Stimulated activated CD4-positive, alpha-beta T cell treated with anti-CD3 and anti-CD28 coated beads, Interleukin-15, amount 100 ng/mL, for 48 hours (primary cell): ENCODE results near the gene SLC26A11.
"Not testable (repeated sequence)": the region's sequence is repeated elsewhere in the genome, so short reads cannot be mapped to it uniquely, and the experiment has no call there.

Experiments
- DNase-seq, 2 donors: peaks; one replicate each; pipeline ENCODE4 v3.0.0-alpha.2; 2020; ENCODE audit warnings: low read depth in 2 of 2

The SLC26A11 gene

GRCh38 chr17:80195671-80196529, 24.3 kb upstream of the SLC26A11 start:
- DNase-seq: peak in 1 of 2 donors; percentile 22

- no peak for DNase-seq
Observed at GRCh38 chr17:80196652-80197051, 23.6 kb upstream of the SLC26A11 start.

GRCh38 chr17:80198144-80198661, 22.0 kb upstream of the SLC26A11 start:
- DNase-seq: no peak

DNA sequence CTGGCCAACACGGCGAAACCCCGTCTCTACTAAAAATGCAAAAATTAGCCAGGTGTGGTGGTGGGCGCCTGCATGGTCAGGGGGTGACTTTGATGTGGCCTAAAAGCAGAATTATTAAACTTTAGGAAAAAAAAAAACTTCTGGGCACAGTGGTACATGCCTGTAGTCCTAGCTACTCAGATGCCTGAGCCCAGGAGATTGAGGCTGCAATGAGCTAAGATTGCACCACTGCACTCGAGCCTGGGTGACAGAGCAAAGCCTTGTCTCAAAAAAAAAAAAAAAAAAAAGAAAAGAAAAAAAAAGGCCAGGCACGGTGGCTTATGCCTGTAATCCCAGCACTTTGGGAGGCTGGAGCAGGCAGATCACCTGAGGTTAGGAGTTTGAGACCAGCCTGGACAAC, 20.9 kb upstream of the SLC26A11 start:
- not testable (repeated sequence) for DNase-seq

GRCh38 chr17:80201446-80201845, 18.8 kb upstream of the SLC26A11 start:
- DNase-seq: no peak

DNA sequence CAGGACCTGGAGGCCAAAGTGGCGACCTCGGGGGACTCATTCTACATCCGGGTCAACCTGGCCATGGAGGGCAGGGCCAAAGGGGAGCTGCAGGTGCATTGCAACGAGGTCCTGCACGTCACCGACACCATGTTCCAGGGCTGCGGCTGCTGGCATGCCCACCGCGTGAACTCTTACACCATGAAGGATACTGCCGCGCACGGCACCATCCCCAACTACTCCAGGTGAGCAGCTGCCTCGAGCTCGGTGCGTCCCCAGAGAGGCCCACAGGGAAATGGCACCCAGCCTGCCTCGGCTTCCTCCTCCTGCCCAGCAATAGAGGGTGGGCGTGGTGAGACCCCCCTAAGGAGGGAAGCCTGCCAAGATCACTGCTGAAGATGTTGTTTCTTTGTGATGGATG, 18.0 kb upstream of the SLC26A11 start:
- no peak for DNase-seq

DNA sequence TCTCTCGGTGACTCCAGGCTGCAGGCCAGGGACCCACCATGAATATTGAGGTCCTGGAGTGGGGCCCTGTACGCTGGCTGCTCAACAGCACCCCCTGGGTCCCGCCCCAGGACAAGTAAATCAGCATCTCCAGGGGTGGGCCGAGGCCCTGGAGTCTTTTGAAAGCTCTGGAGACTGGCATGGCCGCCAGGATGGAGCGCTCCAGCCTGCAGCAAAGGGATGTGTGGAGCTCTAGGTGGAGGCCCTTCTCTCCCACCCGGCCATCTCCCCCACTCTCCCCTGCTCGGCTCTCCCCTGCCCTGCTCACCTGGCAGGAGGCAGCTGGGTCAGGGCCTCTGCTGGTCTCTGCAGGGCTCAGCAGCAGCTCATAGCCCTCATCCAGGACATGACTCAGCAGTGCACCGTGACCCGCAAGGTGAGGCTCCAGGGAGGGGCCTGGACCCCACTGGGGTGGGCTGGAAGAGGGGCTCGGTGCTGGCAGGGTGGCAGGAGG, 16.7 kb upstream of the SLC26A11 start:
- no peak for DNase-seq

GRCh38 chr17:80204626-80205468, 15.4 kb upstream of the SLC26A11 start:
- no peak for DNase-seq

- no peak for DNase-seq
Observed at GRCh38 chr17:80205811-80206210, 14.4 kb upstream of the SLC26A11 start.

DNA sequence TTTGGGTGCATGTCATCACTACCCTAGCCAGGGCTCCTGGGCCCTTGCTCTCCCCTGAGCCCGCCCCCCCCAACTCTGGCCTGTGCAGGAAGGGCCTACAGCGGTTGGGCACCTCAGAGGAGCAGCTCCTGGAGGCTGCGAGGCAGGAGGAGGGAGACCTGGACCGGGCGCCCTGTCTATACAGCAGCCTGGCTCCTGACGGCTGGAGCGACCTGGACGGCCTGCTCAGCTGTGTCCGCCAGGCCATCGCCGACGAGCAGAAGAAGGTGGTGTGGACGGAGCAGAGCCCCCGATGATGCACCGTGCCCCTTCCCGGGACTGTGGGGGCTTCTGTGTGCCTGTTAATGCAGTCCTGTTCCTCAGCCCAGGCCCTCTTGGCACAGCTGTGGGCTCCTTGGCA, 12.2 kb upstream of the SLC26A11 start:
- DNase-seq: no peak

GRCh38 chr17:80209765-80210164, 10.5 kb upstream of the SLC26A11 start:
- no peak for DNase-seq

DNA sequence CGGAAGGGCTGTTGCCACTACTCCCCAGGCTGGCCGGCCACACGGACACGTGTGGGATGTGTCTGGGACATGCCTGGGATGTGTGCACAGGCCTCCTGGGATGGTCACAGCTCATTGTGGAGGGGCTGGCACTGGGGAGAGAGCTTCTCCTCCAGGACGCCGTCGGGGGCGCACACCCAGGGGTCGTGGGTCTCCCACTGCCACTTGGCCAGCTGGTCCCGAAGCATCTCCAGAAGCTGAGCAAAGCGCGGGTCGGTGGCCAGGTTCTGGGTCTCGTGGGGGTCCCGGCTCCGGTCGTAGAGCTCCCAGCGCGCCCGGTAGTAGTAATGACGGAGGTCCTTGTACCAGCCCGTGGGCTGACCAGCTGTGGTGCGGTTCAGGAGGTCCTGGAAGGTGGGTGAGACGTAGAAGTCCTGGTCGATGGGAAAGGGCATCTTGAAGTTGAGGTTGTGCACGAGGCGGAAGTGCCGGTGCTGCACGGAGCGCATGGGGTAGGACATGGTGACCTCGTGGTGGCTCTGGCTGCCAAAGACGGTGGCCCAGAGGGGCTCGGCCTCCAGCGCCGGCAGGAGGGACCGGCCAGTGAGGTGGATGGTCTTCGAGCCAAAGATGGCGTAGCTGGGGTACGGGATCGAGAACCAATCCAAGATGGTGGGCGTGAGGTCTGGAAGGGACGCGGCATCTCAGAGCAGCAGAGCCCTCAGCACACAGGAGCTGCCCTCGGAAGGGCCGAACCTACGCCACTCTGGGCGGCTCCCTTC, 9.7 kb upstream of the SLC26A11 start:
- DNase-seq: no peak

DNA sequence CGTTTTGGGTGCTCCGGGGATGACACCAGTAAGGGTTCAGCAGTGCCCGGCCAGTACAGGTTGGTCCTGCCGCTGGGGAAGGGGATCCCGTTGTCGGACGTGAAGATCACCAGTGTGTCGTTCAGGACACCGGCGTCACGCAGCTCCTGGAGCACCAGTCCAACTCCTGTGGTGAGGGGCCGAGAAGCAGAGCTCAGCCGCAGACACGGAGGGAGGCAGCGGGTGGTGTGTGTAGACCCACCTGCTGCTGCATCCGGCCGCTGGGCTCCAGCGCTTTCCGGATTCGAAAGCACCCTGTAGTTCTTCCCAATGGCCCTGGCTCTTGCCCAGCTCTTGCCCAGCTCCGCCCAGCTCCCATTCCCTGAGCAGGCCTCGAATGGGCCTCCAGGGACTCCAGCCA, 8.1 kb upstream of the SLC26A11 start:
- no peak for DNase-seq

- DNase-seq: no peak
Observed at GRCh38 chr17:80212511-80212910, 7.7 kb upstream of the SLC26A11 start.

DNA sequence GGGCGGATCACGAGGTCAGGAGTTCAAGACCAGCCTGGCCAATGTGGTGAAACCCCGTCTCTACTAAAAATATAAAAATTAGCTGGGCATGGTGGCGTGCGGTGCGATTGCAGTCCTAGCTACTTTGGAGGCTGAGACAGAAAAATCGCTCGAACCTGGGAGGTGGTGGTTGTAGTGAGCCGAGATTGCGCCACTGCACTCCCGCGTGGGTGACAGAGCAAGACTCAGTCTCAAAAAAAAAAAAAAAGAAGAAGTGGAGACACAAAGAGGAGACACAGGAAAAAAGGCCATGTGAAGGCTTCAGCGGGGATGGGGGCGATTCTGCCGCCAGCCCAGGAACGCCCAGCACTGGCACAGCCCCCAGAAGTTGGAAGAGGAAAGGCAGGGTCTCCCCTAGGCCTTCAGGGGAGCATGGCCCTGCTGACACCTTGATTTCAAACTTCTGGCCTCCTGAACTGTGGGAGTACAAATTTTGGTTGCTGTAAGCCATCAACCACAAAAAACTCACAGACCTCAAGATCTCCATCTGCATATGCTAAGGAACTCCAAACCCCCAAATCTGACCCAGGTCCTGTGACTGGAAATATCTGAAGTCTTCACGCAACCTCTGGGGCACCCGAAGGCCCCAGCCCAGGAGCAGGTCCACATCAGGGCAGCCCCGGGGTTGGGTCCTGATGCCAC, 7.1 kb upstream of the SLC26A11 start:
- no peak for DNase-seq

DNA sequence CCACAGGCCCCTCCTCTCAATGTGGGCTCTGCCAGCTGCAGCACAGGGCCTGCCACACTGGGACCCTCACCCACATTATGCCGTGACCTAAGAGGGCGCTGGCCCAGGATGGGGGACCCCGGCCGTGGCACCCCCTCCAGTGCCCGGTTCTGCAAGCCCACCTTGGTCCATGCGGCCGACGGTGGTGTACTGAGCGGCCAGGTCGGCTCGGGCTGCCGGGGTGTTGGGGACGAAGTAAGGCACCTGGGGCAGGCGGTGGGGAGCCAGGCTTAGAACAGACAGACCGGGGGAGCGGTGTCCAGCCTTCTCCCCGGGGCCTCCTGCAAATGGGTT, 6.6 kb upstream of the SLC26A11 start:
- DNase-seq: no peak

GRCh38 chr17:80214012-80214877, 6.0 kb upstream of the SLC26A11 start:
- DNase-seq: no peak

DNA sequence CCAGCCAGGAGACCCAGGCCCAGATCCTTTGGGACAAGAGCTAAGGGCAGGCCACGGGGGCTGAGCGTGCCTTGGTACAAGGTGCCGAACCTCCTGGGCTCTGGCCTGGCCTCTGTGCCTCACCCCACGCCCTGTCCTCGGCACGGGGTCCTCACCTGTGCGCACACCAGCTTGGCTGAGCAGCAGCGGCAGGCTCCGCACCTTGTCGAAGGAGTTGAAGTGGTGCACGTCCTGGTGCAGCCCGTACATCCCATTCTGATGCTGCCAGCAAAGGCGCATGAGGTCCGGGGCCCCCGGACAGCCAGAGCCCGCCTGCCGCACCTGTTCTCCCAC, 5.4 kb upstream of the SLC26A11 start:
- DNase-seq: no peak

DNA sequence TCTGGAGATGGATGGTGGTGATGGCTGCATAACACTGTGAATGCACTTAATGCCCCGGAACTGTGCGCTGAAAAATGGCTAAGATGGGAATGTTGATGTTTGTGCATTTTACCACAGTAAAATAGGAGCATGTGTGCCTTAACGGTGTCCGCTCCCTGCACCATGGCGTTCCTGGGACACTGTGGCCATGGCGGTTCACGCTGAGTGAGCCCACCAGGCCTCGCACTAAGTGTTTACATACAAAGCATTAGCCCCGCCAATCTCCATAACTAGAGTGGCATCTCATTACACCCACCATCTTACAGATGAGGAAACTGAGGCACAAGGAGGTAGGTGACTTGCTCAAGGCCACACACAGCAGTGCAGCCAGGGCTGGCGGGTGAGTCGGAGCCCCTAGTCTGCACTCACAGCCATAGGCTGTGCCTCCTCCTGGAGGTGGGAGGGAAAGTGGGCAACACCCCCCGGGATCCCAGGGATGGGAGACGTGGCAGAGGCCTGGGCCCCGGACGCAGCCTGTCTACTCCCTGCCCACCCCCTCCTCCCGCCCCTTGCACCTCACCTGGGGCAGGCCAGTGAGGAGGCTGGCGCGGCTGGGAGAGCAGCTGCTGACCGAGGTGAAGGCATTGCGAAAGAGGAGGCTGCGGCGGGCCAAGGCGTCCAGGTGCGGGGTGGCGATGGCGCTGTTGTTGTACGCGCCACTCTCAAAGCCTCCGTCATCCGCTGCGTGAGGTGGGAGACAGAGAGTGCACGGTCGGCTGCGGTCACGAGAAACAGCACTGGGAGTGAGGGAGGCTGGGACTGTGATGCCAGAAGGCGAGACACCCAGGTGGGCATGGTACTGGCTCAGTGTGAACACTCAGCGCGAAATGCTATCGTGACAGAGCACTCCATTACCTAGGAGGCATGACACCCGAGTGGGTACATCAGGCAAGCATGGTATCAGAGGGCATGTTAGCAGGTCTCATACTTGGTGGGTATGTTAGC, 3.5 kb upstream of the SLC26A11 start:
- DNase-seq: no peak
